Measurements from ENCODE around the gene LRP2.
A peak's percentile ranks its signal among the peaks of the same experiment; 100 is the strongest.

LRP2 gene

DNA sequence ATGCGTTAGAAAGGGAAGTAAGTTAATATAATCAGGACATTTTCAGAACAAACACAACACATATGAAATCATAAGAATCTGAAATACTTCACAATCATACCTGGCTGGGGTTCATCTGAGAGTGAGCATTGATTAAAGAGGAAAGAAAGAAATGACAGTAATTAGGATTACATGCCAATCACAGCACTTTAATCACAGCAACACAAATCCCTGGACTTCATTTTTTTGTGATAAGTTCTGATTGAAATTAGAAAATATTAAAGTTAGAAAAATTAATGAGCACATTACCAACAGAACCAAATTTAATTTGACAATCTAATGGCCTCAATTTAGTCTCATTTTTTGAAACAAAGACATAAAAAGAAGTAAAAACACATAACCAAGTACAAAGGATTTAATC, 121.9 kb downstream of the LRP2 start:
- no peak for DNase-seq (ENCODE audit: low spot score)

DNA sequence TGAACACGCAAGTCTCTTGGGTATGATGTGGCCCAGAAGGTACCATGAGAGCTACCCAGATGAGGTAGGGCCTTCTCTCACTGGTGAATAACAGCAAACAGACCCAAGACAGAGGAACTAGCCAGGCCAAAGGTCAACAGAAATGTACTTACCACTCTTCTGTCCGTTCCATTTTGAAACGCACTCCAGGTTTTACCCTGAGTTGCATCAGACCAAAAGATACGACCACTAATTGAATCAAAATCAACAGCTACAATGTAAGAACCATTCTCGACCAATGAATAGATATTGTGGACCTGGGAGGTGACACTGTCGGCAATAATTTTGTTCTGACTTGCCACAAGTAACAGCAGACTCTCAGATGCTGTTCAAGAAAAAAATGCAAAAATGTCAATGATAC, 124.4 kb downstream of the LRP2 start:
- DNase-seq (ENCODE audit: low spot score), result no peak

DNA sequence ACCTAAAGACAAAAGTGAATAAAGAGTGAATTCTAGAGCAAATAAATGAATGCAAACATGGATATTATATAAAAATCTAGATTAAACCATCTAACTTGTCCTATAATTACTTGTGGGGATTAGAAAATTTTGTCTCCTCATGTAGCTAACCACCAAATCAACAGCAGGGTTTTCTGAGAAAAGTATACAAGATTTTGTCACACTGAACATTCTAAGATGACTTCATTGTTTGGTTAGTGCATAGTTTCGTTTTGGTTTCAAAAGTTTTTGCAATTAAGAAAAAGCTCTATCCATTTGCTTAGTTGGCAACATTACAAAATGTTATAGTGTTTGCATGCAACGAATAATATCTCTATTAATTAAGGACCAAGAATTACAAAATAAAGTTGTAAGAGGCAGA, 125.0 kb downstream of the LRP2 start:
- no peak for DNase-seq (ENCODE audit: low spot score)

DNA sequence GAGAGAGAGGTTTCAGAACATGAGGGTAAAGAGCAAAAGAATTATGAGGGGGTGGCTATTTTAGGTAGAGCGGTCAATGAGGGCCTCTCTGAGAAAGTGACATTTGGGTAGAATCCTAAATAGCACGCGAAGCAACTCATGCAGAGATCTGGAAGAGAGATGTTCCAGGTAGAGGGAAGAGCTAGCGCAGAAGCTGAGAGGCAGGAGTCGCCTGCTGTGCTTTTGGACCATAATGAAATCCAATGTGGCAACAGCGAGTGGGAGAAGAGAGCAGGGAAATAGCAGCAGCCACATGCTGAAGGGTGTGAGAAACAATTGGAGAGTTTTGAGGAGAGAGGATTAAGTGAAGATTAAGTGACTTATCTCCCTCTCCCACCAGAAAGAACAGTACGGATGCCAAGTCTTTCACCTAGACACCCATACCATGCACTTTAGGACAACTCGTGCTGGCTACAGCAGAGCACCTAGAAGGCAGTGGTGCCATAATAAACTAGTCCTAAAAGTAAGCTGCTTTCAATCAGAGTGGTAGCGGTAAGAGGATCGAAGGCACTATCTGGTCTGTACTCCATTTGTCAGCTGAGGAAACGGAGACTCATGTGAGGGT, 129.7 kb downstream of the LRP2 start:
- peak; percentile 42 for DNase-seq (ENCODE audit: low spot score)

DNA sequence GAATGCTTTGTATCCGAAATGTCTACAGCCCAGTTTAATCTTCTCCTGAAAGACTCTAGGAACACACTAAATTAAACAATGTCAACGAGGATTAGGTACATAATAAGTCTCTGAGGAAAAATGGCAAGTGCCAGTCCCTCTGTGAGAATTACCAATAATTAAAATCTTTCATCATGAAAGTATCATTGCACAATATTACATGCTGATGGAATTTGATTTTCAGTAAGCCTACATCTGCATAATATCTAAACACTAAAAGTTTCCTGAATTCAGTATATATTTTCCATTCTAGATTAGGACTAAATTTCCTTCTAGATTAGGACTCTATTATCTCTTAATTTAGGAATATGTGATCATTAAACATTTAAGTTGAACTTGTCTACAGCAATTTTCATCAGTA, 132.1 kb downstream of the LRP2 start:
- DNase-seq (ENCODE audit: low spot score), result no peak

DNA sequence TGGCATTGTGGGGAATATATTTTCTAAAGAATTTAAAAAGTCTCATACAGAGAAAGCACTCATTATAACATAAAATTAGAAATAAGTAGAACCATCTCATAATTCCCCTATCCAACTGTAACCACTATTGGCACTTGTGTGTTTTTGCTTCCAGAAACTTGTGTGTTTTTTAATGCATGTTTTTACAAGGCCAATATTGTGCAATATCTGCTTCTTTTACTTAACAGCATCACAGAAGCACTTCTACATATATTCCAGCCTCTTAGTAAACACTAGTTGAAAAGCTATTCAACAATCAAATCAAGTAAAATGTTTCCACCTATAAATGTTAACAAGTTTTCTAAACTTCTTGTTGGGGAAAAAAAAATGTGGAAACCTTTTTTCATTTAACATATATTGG, 132.7 kb downstream of the LRP2 start:
- DNase-seq (ENCODE audit: low spot score), result no peak

DNA sequence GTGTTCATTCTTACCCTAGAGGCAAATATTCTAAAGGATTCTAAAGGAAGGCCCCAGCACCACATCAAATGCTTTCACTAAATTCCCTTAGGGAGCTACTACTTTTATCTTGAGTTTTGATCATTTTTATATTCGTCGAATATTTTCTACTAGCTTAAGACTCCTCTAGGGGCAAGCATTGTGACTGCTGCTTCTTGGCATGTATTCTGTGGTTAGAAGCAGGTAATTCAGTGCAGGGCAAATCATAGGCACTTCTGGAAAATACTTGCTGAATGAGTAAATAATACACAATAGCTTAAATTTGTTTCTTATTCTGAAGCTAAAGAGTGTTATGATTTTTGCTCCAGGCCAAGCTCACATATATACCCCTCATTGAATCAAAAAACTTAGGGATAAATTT, 136.4 kb downstream of the LRP2 start:
- no peak for DNase-seq (ENCODE audit: low spot score)

DNA sequence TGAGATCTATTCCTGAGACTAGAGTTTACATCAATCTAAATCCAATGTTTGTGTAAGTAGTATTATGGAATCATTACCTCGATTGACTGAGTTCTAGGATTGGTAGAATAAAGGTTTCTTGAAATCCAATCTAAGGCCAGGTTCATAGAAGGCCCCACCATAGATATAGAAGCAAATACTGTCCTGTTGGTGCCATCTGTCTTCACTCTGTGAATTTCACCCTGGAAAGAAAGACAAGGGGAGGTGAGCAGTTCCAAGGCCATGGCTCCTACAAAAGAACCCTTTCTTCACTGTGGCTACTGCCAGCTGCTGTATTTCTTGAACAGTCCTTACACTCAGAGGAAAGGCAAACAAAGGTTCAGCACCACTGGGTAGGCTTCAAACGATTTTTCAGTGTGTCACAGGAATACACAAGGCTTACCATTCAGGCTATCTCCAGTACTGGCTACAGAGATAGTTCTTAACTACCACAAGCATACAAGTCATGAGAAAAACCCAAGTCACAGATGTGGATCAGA, 137.0 kb downstream of the LRP2 start:
- DNase-seq (ENCODE audit: low spot score), result no peak

DNA sequence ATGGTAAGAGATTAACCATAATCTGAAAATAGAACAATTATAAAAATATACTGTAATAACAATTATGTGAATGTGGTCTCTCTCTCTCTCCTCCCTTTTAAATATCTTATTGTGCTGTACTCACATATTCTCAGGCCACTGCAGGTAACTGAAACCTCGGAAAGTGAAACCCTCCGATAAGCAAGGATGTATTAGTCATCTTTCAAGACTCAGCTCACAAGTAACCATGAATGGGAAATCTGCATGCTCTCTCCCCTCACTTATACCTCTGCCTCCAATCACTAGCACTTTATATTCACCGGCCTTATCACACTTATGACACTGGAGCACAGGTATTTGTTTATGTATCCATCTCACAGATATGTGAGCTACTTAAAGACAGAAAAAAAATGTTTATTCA, 139.7 kb downstream of the LRP2 start:
- DNase-seq (ENCODE audit: low spot score), result no peak

DNA sequence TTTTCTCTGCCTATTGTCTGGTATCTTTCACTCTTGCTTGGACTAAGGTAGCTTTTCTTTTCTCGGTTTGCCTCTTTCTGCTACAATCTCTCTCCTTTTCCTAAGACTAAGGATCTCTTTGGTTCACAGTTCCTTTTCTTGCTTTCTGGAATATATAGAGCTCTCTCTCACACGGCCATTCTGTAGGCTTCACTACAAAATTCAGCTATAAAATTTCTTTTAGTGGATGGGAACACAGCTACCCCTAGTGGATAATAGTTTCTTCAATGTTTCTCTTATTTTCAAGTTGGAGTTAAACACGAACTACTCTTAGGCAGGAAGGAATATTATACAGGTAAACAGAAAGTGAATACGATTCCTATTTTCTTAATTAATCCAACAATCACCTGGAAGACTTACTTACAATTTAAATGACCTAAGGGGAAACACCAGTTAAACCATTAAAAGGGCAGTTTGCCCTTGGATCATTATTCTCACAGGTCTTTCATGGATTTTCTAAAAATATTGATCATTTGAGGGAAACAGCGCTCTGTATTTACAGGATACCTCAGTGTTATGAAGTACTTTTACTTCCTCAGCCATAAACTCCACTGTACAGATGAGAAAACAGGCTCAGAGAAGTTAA, 140.5 kb downstream of the LRP2 start:
- peak; percentile 21 for DNase-seq (ENCODE audit: low spot score)

DNA sequence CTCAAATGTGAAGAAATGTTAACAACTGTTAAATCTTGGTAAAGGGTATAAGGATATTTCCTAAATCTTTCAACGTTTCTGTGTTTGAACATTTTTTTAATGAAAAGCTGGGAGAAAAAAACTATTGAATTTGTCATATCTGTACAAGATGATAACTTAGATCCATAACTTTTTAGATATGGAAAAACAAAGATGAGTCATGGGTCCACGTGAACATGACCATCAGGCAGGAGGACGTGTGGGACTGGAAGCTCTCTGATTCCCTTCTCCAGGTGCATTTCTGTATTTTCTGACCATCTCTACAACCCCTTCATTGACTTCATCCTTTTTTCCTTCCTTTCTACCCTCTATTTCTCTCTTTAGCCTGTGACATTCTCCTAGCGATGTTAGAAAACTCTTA, 151.4 kb downstream of the LRP2 start:
- no peak for DNase-seq (ENCODE audit: low spot score)

DNA sequence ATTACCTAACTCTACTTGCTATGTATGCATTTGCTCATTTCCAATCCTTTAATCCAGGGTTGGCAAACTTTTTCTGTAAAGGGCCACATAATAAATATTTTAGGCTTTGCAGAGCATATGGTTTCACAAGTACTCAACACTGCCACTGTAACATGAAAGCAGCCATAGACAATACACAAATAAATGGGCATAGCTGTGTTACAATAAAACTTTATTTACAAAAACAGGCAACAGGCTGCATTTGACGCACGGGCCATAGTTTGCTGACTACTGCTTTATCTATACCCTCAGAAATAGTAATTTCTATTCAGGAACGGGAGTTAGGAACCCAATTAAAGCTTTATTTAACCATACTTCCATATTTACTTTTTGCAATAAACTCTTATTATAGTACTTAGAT, 154.3 kb downstream of the LRP2 start:
- no peak for DNase-seq (ENCODE audit: low spot score)

DNA sequence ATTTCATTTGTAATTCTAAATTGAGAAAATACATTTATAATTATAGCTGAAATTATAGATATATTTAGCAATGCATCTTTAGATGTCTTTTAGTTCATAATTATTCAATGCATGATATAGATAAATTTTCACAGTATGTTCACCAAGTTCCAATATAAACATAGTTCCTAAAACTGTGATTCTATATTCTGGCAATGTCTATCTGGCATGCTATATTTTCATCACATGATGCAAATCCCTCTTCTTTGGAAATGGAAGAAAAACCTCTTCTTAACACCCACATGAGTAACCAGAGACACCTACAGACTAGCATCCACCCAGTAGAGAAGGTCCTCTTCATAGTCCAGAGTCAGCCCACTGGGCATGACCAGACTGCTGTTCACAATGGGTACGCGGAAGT, 157.2 kb downstream of the LRP2 start:
- no peak for DNase-seq (ENCODE audit: low spot score)

DNA sequence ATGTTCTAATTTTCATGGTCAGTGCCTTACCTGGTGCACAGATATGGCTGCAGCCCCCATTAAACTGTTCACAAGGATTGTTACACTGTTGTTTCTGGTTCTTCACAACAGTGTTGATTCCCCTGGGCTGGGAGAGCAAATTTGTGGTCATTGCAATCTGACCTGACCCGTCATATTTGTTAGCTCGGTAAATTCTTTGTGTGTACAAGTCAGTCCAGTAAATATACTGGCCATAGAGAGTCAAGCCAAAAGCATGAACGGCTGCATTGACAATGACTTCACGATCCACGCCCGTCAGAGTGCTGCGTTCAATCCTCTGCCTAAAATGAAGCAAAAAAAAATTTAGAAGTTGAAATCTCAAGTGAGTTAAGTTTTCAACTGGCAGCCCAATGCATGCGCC, 158.4 kb downstream of the LRP2 start:
- no peak for DNase-seq (ENCODE audit: low spot score)

DNA sequence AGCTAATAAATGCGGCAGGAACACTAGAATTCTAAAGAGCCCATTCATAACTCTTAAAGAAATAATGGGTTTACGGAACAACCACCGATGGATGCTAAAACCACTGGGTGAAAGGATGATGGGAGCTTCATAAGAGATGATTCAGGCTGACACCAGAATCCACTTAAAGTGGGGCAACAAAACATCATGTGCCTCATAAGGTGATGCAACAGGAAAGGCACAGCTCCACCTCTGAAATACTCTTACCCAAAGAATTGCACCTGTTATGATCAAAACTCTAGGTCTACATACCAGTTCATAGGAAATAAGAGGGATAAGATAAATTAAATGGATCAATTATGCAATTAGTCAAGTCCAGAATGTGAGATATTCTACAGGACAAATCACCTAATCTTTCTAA, 161.6 kb downstream of the LRP2 start:
- no peak for DNase-seq (ENCODE audit: low spot score)

DNA sequence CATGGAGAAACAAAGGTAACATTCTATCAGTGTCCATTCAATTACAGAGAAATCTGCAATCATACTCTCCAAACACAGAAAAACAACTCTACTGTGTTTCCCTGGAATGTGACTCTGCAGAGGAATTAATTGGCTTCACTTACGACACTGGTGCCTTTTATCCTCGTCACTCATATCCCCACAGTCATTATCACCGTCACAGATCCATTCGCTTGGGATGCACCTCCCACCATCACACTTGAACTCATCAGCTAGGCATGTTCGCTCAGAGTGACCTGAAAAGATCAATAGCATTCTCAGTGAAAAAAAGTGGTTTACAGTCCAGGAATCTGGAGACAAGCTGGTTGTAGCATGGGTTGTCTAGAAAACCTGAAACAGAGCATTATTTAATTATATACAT, 168.7 kb downstream of the LRP2 start:
- DNase-seq (ENCODE audit: low spot score), result no peak

DNA sequence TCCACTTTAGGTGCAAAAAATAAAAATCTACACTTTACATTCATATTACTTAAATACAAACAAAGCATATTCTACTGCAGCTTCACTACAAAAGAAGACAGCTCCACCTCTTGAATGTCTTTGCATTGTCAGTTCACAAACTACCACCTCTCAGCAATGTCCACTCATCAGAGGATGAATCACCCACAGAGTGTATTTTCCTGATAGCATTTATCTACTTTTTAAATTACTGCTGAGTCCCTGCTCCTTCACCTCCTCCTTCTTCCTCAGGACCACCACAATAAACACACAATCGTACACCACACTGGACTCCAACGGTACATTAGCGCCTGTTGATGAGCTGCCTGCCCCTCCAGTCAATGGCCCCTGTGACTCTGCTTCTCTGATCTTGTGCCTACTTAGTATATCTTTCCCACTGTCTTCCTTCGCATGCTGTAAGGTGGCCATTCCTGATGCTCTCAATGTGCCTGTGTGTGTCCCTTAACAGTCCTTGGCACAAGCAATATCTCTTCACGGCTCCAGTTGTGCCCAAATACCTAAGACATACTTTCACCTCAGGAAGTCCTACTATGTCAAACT, 172.0 kb downstream of the LRP2 start:
- no peak for DNase-seq (ENCODE audit: low spot score)

DNA sequence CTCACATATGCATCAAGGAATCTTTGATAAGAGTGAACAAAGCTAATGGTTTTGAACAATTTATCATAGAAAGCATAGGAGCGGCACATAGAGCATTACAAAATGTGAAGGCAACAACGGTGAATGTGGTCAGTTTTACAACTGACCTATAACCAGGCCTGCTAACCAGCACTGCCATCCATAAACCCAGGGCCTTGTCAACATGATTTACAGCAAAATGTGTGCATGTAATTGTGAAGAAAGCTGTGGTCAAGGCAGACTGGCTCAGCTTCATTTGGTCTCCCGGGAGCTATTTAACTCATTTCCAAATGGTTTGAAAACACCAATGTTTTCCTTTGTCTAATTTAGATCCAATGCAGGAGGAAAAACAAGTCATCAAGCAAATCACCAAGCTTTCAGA, 173.2 kb downstream of the LRP2 start:
- DNase-seq (ENCODE audit: low spot score), result no peak

DNA sequence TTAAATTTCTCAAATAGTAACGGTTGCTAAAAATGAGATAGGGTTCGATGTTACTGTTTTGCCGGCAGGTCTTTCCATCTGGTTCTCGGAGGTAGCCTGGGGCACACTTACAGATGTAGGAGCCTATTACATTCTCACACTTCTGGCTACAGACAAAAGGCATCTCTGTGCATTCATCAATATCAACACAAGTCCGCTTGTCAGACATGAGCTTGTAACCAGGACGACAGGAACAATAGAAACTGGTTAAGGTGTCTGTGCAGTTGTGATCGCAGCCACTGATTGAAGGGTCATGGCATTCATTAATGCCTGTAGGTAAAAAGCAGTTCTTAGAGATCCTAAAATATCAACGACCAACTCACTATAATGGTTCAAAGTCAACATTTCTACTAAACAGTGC, 176.6 kb downstream of the LRP2 start:
- no peak for DNase-seq (ENCODE audit: low spot score)

DNA sequence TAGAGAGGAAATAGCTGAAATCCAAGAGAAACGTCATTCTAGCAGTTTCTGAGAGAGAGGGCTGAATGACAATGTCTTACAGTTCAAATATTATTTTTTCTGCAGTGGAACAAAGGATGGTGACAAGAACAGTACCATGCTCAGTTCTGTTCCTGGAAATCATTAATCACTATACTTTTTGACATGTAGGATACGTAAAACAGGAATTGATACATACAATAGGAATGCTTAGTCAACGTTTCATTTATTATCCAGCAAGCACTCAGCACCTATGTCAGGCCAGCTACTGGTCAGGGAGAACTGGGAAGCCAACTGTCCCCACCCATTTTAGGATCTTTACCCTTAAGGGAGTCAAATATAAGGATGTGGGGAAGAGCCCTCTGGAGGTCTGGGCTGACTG, 178.3 kb downstream of the LRP2 start:
- no peak for DNase-seq (ENCODE audit: low spot score)

DNA sequence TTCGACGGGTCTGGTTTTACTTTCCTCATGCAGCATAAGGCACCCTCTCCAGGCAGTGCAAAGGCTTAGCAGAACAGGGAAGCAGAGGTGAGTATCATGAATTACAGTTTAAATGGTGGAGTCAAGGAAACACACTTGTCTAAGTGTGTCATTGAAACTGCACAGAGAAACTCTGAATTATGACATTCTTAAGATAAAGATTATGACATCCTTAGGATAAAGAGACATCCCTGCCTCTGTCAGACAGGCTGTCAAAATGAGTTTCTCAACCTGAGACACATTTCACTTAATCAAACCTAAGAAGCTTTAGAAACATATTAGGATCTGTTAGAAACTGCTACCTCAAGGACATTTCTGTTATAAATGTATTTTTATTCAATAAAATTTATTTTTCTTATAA, 179.8 kb downstream of the LRP2 start:
- no peak for DNase-seq (ENCODE audit: low spot score)

DNA sequence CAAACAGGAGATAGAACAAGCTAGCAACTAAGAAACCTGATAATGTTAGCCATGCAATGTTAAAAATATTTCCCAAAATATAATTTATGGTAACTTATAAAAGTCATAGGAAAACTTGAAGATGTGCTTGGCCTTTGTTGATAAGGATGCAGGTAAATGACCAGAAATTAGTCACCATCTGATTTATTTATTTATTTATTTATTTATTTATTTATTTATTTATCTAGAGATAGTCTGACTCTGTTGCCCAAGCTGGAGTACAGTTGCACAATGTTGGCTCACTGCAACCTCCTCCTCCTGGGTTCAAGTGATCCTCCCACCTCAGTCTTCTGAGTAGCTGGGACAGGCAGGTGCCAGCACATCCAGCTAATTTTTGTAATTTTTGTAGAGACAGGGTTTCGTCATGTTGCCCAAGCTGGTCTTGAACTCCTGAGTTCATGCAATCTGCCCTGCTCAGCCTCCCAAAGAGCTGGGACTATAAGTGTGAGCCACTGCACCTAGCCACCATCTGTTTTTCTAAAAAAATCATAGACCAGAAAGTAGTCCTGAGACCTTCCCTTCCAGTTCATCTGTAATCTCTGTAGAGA, 183.4 kb downstream of the LRP2 start:
- DNase-seq (ENCODE audit: low spot score), result no peak

DNA sequence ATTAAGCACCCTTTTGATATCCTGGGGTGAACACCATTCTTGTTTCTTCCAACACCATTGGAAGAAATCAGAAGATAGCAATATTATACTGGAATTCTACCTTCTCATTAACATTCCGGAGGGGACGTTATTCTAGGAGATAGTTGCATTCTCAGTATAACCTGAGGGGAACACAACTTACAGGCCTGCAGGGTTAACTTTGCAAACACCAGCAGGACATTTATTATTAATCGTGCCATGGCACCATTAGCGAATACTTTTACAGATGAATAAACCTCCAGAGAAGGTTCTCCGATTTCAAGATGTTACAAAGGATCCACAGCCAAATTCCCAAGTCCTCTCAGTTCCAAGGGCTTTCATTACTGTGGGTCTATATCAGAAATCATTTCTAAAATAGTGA, 184.0 kb downstream of the LRP2 start:
- no peak for DNase-seq (ENCODE audit: low spot score)

DNA sequence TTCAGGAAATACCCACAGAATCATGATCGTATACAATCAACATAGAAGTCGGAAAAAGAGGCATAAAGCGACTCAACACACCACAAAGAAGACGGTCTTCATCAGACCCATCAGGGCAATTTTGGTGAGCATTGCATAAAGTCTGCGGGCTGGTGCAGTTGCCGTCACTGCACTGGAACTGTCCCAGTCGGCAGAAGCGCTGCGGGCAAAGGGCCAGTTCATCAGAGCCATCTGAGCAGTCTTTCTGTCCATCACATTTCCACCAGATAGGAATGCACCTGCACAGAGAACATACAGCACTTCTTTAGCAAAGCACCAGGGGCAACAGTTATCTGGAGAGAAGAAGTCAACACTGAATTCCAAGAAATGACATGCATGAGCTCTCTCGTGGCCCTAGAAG, 187.2 kb downstream of the LRP2 start:
- no peak for DNase-seq (ENCODE audit: low spot score)
